CD4-positive, alpha-beta T cell treated with Interleukin-6 for 4 hours (primary cell): Measurements from ENCODE around the gene MEF2C.

Source experiments
- DNase-seq: peaks from one replicate; pipeline ENCODE4 v3.0.0-alpha.2; 2020; ENCODE audit warnings: mixed read lengths

MEF2C gene

GRCh38 chr5:88671505-88672499, 211.2 kb downstream of the MEF2C start:
- no peak for DNase-seq

GRCh38 chr5:88671106-88671504, 211.9 kb downstream of the MEF2C start:
- no peak for DNase-seq

GRCh38 chr5:88670461-88670860, 212.5 kb downstream of the MEF2C start:
- DNase-seq, result no peak

- DNase-seq, result no peak
Measured at GRCh38 chr5:88669371-88670050, 213.5 kb downstream of the MEF2C start.

- no peak for DNase-seq
Measured at GRCh38 chr5:88667496-88668201, 215.3 kb downstream of the MEF2C start.
